Stomach (tissue), 4 donors: ENCODE results near the gene ZFP36L2.

Source experiments
- CTCF ChIP-seq, 7 experiments: fragments of 450-650 bp in 4 of 7; fragments of 200-600 bp in 3 of 7; sonication (generic) in 3 of 7; IDR thresholded peaks; one replicate each; pipeline ENCODE4 v1.5.1; 2016 to 2019; ENCODE audit warnings: antibody characterized with exemption in 7 of 7, control low read depth in 2 of 7, mild to moderate bottlenecking in 1 of 7
- POLR2AphosphoS5 ChIP-seq, 3 donors: sonication (generic); formaldehyde crosslinking; IDR thresholded peaks; one replicate each; pipeline ENCODE4 v1.6.1; 2016; ENCODE audit warnings: antibody characterized with exemption in 3 of 3

- TF ChIP-seq POLR2AphosphoS5 (IDR thresholded peaks at IDR 0.05), result no peak
- TF ChIP-seq CTCF (IDR thresholded peaks at IDR 0.05), result no peak
Measured at GRCh38 chr2:43268066-43268953, 41.9 kb upstream of the ZFP36L2 start.
